C4-2B (cell line): Measurements from ENCODE around the gene AKAP11.

Source experiments
- CTCF ChIP-seq: fragments of 450-650 bp; conservative IDR thresholded peaks from 2 replicates; pipeline ENCODE4 v1.5.1; 2017; ENCODE audit warnings: mild to moderate bottlenecking
- ZFX ChIP-seq: fragments of 450-650 bp; IDR thresholded peaks from 2 replicates; pipeline ENCODE4 v1.6.1; 2017

- TF ChIP-seq CTCF (no peak), ZFX (no peak)
These were observed 95.9 kb downstream of the AKAP11 start for GRCh38 chr13:42367831-42368230.
